Left ventricle myocardium inferior (tissue), 1 donor: ENCODE measurements around the gene ZNF277. TPM values are rescaled to one million over a fixed set of nuclear protein-coding genes. Genes with fewer than 3 reads are reported as not detected.

Experiments
- DNase-seq: peaks from one replicate; pipeline ENCODE4 v3.0.0-alpha.2; 2020
- H3K27ac ChIP-seq: fragments of 200-600 bp; replicated peaks from 2 replicates; pipeline ENCODE4 v1.8.0; 2021
- H3K27me3 ChIP-seq: fragments of 200-600 bp; 2 replicates; pipeline ENCODE4 v1.8.0; 2021; ENCODE audit warnings: low read depth
- H3K36me3 ChIP-seq: fragments of 200-600 bp; 2 replicates; pipeline ENCODE4 v1.8.0; 2021
- H3K4me1 ChIP-seq: fragments of 200-600 bp; 2 replicates; pipeline ENCODE4 v1.8.0; 2021
- H3K4me3 ChIP-seq: fragments of 200-600 bp; 2 replicates; pipeline ENCODE4 v1.8.0; 2021; ENCODE audit warnings: mild to moderate bottlenecking, moderate library complexity
- H3K9me3 ChIP-seq: fragments of 200-600 bp; replicated peaks from 2 replicates; pipeline ENCODE4 v1.8.0; 2021
- intact Hi-C: fragments of 100-400 bp; cut with micrococcal nuclease; formaldehyde crosslinking; loops from one replicate; pipeline ENCODE4 v1.11.0; 2022
- total RNA-seq: library from RNA; stranded (reverse); fragmentation: NEBNext Ultra II Directional; extraction: Animal tissue kit (Norgen Biotek cat#: 25700); gene quantifications from one replicate; pipeline ENCODE4 v1.2.1, GENCODE V29; 2021
- TF ChIP-seq, protein P1 (sequence below): fragments of 200-600 bp; IDR thresholded peaks from 2 replicates; pipeline ENCODE4 v1.8.0; 2021; ENCODE audit warnings: antibody characterized with exemption, mild to moderate bottlenecking, borderline replicate concordance
- donor health status: DM: no; HTN: yes; CAD: no; lungs with severe emphysema.

Gene ZNF277
- total RNA-seq, 1 donor from 2014 or later = 14.6 TPM

DNA sequence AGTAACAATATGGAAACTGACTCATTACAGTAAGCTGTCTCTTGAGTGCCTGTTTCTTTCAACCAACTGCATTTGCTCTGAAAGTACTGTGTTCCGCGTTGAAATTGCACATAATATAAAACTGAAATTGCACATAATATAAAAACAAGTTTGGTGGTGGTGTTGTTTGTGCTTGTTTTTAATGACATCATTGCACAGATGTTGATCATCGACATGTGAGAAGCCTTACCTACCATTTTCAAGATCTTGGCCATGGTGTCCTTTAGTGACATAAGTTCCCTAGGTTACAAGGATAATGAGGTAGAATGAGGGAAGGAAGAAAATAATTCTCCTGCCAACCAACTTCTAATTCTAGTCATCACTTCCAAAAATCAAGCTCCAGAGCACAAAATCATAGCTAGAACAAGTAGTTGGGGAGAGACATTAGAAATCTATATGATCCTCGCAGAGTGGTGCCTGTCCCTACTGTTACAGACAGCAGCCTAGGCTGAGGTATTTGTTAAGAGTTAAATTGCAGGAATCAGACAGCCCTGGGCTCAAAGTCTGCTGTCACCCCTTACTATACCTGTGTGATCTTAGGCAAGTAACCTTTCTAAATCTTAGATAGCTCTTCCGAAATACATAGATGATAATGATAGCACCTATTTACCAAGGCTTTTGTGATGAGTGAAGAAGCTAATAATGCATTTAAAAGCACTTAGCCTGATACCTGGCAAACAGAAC, 29.6 kb upstream of the ZNF277 start:
- Histone ChIP-seq H3K4me3 (no peak overlapping the region), H3K4me1 (peaks cover 56% of the 10 kb centered on the region), H3K27ac (no peak overlapping the region), H3K36me3 (no peaks in the 10 kb centered on the region), H3K27me3 (no peaks in the 10 kb centered on the region), H3K9me3 (peaks cover 2% of the 10 kb centered on the region)
- intact Hi-C loops = no loop called here
- TF ChIP-seq, protein P1, sequence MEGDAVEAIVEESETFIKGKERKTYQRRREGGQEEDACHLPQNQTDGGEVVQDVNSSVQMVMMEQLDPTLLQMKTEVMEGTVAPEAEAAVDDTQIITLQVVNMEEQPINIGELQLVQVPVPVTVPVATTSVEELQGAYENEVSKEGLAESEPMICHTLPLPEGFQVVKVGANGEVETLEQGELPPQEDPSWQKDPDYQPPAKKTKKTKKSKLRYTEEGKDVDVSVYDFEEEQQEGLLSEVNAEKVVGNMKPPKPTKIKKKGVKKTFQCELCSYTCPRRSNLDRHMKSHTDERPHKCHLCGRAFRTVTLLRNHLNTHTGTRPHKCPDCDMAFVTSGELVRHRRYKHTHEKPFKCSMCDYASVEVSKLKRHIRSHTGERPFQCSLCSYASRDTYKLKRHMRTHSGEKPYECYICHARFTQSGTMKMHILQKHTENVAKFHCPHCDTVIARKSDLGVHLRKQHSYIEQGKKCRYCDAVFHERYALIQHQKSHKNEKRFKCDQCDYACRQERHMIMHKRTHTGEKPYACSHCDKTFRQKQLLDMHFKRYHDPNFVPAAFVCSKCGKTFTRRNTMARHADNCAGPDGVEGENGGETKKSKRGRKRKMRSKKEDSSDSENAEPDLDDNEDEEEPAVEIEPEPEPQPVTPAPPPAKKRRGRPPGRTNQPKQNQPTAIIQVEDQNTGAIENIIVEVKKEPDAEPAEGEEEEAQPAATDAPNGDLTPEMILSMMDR = no peak
- DNase-seq = no peak

DNA sequence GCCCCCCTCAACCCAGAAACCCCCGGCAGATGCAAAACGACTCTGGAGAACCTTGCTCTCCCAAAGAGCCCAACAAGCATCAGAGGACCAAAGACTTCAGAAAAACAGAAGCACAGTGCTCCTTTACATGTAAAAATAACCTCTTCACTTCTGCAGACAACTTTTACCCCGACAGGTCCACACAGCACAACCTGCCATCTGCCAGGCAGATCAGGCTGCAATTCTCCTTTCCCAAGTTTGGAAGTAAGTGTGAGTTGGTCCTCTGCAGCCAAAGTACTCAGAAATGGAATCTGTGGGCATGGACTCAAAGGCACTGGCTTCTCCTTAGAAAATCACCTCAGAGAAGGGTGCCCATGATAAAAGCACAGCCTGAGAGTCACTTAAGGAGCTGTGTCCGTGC, 26.3 kb upstream of the ZNF277 start:
- Histone ChIP-seq H3K27ac (no peak overlapping the region), H3K4me3 (no peak overlapping the region), H3K27me3 (no peaks in the 10 kb centered on the region), H3K4me1 (peaks cover 64% of the 10 kb centered on the region), H3K36me3 (no peaks in the 10 kb centered on the region), H3K9me3 (no peaks in the 10 kb centered on the region)
- no peak for DNase-seq
- intact Hi-C loops = no loop called here
- TF ChIP-seq, protein P1 = no peak

DNA sequence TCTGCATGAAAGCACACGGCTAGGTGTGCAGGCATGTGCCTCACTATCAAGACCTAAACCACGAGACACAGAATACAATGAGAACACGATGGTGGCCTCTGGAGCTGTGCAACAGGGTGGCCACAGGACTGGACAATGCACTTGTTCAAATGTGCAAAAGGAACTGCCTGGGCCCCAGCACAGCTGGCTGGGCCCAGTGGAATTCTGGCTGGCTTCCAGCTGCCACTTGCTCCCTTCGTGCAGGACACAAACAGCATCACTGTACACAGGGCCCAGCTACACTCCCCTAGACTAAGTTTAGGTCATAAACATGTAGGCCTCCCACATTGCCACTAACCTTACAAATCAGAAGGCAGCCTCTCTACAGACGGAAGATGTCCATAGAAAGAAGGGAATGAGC, 23.7 kb upstream of the ZNF277 start:
- no peaks in the 10 kb centered on the region for H3K27me3 ChIP-seq
- peak overlapping the region; percentile 37 for H3K27ac ChIP-seq
- TF ChIP-seq, protein P1 = no peak
- intact Hi-C loops = no loop called here
- no peak overlapping the region for H3K4me3 ChIP-seq
- no peaks in the 10 kb centered on the region for H3K36me3 ChIP-seq
- peak; percentile 61 for DNase-seq
- H3K4me1 ChIP-seq = peaks cover 89% of the 10 kb centered on the region
- H3K9me3 ChIP-seq = no peaks in the 10 kb centered on the region

DNA sequence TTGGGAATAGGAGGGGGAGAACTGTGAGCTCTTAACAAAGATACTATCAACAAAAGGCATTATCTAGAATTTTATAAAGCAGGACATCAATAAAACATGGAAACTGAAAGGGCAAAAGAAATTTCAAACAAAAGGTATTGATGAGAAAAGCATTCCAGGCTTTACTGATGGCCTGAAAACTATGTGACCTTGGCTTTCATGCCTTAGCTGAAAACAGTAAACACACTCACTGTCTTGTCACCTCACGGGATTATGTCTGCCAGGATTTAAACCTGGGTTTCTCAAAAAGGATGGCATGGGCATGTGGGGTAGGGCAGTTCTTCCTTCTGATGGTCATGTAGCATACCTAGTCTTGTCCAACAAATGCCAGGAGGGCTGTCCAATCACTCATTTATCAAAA, 23.2 kb upstream of the ZNF277 start:
- intact Hi-C loops = no loop called here
- DNase-seq = no peak
- Histone ChIP-seq H3K4me3 (no peak overlapping the region), H3K36me3 (no peaks in the 10 kb centered on the region), H3K27ac (peak overlapping the region; percentile 37), H3K9me3 (no peaks in the 10 kb centered on the region), H3K4me1 (peaks cover 91% of the 10 kb centered on the region), H3K27me3 (no peaks in the 10 kb centered on the region)
- TF ChIP-seq, protein P1 = no peak

DNA sequence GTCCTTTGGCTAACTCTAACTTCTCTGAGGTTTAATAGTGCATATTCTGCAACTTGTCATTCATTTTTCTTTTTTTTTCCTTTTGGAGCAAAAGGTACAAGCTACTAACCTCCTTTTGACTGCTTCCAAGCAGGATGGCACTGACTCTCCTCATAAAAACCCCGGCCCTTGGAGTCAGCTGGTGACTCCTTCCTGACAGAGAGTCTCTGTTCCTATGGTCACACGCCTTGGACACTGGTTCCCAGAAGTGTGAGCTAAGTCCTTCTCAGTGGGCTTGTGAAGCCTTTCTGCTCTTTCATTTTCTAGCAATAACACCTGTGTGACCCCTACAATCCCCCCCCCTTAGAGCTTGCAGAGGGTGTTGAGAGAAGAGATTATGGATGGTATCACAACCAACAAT, 22.0 kb upstream of the ZNF277 start:
- no peak for DNase-seq
- TF ChIP-seq, protein P1 = no peak
- Histone ChIP-seq H3K4me3 (no peak overlapping the region), H3K9me3 (no peaks in the 10 kb centered on the region), H3K27ac (no peak overlapping the region), H3K4me1 (peaks cover 96% of the 10 kb centered on the region), H3K36me3 (no peaks in the 10 kb centered on the region), H3K27me3 (no peaks in the 10 kb centered on the region)
- intact Hi-C loops = no loop called here
